HG03280 (cell line): ENCODE data around the gene KRT17.

Experiments used
- ATAC-seq: cut with Tn5 transposase; IDR thresholded peaks from one replicate; pipeline ENCODE4 v1.9.1; 2021; ENCODE audit warnings: mild to moderate bottlenecking, moderate library complexity; ENCODE audit not compliant: unreplicated experiment

KRT17 gene

GRCh38 chr17:41624208-41625101, at the start of gene KRT17:
Gene KRT17 (minus strand): TSS chr17:41624575. CDS start chr17:41624509, 66 bp downstream.
- ATAC-seq: no peak

DNA sequence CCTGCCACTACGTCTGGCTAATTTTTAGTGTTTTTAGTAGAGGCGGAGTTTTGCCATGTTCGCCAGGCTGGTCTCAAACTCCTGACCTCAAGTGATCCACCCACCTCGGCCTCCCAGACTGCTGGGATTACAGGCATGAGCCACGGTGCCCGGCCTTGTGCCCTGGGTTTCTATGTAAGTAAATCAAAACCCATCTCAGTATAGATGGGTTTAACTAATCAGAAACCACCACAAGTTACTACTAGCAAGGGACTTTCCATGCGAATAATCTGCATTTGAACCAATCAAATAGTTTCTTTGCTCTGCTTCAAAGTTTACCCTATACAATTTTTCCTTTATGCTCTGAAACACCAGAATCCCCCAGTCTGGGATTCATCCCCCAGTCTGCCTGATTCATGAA, 47.8 kb upstream of the KRT17 start:
- no peak for ATAC-seq

DNA sequence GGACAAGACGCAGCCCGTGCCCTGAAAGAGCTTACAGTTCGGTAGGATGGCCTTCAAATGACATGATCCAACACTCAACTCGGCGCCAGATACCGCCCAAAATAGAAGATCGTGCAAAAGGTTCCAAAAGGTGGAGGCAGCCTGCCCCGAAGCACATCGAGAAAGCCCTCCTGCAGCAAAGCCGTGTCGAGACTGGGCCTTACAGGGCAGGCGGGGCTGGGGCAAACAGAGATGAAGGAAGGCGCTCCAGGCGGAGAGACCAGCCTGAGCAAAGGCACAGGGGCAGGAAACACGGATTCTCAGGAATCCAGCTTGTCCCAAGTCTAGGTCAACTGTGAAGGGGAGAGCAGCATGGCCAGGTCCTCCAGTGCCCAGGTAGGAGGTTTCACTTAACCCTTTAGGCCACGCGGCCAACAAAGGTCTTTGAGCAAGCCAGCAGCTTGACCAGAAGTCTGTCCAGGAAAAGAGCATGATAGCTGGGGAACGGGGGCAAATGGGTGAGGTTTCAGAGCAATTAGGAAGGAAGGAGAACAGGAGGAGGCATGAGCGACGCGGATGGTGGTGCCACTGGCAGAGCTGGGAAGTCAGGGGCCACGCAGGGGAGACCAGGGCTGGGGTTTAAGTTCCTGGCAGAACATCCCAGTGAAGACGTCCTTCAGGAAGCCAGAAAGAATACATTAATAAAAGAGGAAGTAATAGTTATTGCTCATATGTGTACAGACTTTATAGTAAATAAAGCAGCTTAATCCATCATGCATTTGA, 43.1 kb upstream of the KRT17 start:
- peak; percentile 1 for ATAC-seq

DNA sequence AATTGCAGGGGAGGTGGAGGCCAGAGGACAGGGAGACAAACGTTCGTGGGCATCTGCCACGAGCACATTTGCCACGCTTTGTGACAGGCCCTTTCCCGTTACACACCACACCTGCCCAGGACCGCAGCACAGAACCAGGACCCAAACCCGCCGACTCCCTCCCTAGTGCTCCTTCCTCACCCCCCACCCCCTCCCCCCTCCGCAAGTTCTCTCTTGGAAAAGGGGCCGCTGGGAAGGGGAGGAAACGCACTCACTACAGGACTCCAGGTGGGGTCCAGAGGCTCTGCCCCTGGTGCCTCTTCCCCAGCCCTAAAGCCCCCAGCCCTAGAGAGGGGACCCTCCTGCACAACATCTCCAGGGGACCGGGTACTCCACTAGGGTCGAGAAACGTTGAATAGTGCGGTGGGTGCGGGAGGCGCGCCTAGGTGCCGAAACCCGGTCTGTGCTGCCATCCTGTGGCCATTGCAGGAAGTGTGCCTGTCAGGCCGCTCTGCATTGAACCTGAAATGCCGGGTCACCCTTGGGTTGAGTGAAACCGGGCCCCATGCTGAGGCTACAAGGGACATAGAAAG, 42.4 kb upstream of the KRT17 start:
- ATAC-seq: peak; percentile 54

DNA sequence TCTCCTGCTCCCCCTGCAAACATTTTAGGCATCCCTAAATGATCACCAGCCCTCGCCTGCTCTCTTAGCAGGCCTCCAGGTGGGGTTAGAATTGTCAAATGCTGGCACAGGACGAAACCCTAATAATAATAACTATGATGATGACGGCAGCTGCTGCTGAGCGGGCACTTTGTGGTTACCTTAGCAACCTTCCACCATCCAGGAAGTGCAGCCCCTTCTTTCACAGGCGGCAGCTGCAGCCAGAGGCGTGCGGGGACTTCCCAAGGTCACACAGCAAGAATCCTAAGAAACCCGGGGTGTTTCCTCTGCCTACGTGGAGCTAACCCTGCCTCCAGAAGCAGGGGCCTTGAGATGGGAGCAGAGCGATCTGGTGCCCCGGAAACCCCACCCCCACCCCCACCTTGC, 41.9 kb upstream of the KRT17 start:
- ATAC-seq: peak; percentile 25

DNA sequence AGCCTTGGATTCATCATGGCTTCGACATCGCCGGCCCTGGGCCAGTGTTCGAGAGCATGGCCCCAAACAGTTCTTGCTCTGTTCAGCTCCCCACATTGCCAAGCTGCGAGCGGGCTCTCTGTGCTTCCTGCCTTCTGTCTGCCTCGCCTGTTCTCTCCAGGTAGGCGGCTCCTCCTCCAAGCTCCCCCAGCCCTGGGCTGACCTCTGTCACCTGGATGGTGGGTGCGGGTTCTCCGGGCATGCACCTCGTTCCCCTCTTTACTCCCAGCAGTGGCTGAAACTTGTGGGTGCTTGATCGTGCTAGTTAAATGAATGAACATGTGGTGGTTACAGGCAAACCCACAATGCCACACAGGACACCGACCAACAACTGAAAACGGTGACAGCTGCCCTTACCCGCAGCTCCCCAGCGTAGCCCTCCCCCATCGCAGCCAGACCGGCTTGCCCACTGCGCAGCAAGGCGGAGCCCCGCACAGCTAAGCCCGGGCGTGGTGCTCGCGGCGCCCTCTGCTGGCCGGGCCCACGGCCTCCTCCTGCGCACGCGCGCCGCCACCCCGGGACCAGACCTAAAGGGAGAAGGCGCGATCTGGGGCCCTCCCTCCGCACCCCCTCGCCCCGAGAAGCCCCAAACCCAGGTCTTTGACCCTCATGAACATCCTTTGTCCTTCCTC, 41.3 kb upstream of the KRT17 start:
- ATAC-seq: peak; percentile 62

DNA sequence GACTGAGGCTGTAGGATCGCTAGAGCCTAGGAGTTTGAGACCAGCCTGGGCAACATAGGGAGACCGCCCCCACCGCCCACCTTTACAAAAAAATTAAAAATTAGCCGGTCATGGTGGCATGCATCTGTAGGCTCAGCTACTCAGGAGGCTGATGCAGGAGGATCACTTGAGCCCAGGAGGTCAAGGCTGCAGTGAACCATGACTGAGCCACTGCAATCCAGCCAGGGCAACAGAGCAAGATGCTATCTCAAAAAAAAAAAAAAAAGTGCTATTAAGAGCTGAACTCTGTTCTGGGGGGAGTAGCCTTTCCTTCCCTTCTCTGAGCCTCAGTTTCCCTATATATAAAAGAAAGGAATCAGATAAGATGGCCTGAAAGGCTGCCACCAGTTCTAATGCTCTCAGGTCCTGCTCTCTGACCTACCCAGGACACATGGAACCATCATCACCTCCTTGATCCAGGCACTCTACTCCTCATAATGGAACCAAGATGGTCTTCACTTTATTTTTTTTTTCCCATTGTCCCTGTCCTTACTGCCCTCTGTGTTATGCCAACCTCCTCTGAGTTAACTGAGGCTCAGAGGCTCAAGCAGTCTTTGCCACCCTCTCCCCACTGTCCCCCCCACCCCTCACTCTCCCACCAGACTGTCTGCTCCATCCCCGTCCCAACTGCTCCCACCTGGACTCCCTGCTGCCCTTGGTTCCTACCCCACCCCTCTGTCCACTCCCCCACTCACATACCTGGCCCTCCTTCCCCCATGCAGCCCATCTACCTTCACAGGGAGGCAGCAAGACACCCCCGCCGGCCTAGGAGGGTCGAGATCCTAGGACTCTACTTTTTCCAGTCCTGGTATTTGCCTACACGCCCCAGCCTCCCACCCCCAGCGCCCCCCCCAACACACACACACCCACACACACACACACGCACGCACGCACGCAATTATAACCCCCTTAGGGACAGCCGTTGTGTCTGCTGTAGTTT, 40.5 kb upstream of the KRT17 start:
- ATAC-seq: no peak

DNA sequence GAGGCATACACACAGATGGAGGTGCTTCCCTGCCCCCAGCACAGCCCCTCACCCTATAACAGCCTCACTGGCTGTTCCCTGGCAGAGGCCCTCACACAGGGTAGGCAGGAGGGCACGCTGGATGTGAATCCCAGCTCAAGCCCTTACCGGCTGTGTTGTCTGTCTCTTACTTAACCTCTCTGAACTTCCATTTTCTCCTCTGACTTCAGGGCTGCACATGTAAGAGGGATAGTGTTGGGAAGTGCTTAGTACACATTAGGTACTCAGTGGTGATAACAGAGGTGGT, 39.7 kb upstream of the KRT17 start:
- ATAC-seq: no peak

GRCh38 chr17:41663451-41664171, 39.2 kb upstream of the KRT17 start:
- no peak for ATAC-seq

GRCh38 chr17:41660221-41660711, 35.9 kb upstream of the KRT17 start:
- ATAC-seq: no peak

GRCh38 chr17:41659427-41660212, 35.2 kb upstream of the KRT17 start:
- no peak for ATAC-seq

GRCh38 chr17:41658846-41659245, 34.5 kb upstream of the KRT17 start:
- no peak for ATAC-seq

DNA sequence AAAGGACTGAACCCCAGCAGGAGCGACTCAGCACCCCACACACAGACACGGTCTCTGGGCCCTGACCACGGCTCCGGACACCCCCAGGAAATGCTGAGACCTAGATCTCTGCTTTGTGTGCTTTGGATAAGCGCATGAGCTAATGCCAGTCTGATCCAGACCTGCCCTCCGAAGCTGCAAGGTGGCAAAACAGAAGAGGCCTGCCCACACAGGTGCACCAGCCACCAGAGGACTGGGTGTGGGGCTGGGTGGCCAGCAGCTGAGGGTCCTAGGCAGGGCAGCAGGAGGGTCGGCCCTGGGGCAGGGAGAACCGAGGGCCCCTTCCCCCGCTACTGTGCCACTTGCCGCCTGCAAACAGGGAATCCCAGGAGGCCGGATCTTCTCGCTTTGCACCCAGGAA, 33.6 kb upstream of the KRT17 start:
- no peak for ATAC-seq

DNA sequence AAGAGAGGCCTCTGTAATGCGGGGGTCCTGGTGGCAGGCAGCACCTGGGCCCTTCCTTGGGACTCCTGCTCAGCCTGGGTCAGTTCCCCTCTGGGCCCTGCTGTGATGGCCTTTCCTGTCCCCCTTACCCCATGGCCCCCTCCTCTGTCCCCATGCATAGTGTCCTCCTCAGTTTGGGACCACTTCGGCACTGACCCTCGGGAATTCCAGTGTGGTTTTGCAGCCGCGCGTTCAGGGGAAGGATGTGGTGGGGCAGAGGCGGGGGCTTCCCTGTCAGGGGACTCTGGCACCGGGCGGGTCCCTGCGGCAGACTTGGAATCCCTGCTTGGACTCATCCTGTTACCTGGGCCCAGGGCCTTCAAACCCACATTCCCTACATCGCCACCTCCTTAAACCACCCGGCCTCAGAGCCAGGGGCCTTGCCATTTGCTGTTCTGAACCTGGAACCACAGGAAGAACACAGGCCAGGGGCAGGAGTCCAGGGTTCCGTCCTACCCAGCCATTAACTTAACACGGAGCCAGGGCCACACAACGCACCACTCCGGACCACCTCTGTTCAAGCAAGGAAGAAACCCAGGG, 32.9 kb upstream of the KRT17 start:
- ATAC-seq: no peak

- ATAC-seq: no peak
Observed at GRCh38 chr17:41656249-41657023, 32.1 kb upstream of the KRT17 start.

- no peak for ATAC-seq
Observed at GRCh38 chr17:41655611-41656111, 31.3 kb upstream of the KRT17 start.
